ENCODE data around the gene CCDC63.
A peak's percentile ranks its signal among the peaks of the same experiment; 100 is the strongest.

Gene CCDC63

GRCh38 chr12:110846615-110847566 is at the start of gene CCDC63:
Gene CCDC63 (plus strand): TSS chr12:110846987. CDS start chr12:110852955, 5,968 bp downstream.
- peak; percentile 7 for DNase-seq (ENCODE audit: low read depth)

- DNase-seq (ENCODE audit: low read depth) = no peak
These were observed 48.3 kb upstream of the CCDC63 start for GRCh38 chr12:110798461-110798860.

DNA sequence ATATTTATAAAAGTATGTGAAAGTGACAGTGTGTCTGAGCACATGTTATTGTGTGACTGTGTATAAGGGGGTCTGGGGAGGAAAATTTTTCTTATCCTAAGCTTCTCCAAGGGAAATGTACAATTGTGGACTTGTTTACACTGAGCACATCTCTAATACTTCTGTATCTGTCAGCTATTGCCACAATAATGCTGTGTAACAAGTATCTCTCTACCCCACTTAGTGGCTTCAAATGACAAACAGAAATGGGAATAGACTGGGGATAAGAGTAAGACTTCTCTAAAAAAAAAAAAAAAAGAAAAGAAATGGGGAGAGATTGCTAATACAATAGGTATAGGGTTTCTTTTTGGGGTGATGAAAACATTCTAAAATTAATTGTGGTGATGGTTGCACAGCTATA is 44.3 kb upstream of the CCDC63 start:
- DNase-seq (ENCODE audit: low read depth) = no peak

GRCh38 chr12:110804406-110804805 is 42.4 kb upstream of the CCDC63 start:
- DNase-seq (ENCODE audit: low read depth) = no peak

- no peak for DNase-seq (ENCODE audit: low read depth)
These were observed 39.1 kb upstream of the CCDC63 start for GRCh38 chr12:110807640-110808039.

DNA sequence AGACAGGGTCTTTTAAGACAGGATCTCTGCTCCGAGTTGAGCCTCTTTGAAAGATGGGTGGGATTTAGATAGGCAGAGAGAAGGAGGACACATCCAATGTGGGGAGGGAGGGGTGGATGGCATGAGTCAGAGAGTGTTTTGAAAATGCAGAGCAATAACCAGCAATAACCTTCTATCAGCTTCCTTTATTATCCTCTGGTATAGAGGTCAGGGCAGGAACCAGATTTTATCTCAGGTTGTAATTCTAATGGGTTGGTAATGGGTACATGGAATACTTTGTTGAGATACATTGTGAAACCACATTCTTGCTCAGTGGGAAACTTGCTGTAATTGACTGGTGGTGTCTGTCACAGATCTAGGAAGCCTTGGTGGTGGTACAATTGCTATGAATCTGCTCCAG is 37.6 kb upstream of the CCDC63 start:
- DNase-seq (ENCODE audit: low read depth) = no peak

- DNase-seq (ENCODE audit: low read depth) = no peak
These were observed 34.8 kb upstream of the CCDC63 start for GRCh38 chr12:110811972-110812371.

DNA sequence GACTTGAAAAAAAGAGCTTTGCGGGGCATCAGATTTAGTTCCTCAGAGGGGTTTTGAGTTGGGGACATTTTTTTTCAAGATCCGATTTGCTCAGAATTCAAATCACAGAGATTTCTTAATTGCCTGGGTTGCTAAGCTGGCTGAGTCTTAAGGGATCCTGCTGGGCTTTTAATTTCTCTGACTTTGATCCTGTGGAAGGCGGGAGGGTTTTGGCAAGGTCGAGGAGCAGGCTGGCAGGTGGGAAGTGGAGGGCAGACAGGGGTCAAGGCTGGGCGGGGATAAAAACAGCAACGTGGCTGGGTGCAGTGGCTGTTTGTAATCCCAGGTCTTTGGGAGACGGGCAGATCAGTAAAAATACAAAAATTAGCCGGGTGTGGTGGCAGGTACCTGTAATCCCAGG is 33.5 kb upstream of the CCDC63 start:
- no peak for DNase-seq (ENCODE audit: low read depth)

GRCh38 chr12:110813756-110814155 is 33.0 kb upstream of the CCDC63 start:
- DNase-seq (ENCODE audit: low read depth) = no peak

- no peak for DNase-seq (ENCODE audit: low read depth)
These were observed 30.5 kb upstream of the CCDC63 start for GRCh38 chr12:110816248-110816647.

DNA sequence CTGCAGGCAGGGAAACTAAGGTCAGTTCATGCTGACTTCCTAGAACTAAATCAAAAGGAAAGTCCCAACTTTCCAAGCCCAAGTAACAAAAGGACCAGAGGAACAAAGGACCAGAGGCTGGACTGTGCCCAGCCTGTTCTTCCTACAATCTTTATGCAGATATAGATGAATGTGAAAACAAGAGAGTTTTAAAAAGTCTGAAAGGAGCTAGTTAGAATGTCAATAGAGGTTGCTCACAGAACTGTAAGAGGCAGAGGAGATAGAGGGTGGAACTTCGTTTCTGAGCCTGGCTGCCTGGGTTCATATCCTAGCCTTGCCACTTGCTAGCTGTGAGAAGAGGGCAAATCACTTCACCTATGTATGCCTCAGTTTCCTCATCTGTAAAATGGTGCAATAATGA is 30.0 kb upstream of the CCDC63 start:
- DNase-seq (ENCODE audit: low read depth) = no peak

- no peak for DNase-seq (ENCODE audit: low read depth)
These were observed 28.3 kb upstream of the CCDC63 start for GRCh38 chr12:110818511-110818910.

GRCh38 chr12:110819150-110819549 is 27.6 kb upstream of the CCDC63 start:
- DNase-seq (ENCODE audit: low read depth) = no peak

DNA sequence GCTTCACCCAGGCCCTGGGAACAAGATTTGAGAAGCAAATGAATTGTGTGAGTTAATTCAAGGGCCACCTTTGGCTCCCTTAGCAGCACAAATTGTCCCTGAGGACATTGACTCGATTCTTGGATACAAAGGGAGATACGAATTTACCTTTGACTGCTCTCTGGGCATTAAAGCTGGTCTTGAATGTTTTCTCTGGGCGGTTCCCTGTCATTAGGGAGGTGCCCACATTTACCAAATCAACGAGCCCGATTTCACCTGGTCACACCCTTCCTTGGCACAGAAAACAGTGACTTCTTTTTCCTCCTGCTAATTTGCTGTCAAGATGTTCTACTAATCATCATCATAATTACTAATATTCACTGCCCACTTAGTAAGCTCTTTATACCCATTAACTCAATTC is 27.1 kb upstream of the CCDC63 start:
- no peak for DNase-seq (ENCODE audit: low read depth)

- DNase-seq (ENCODE audit: low read depth) = no peak
These were observed 24.9 kb upstream of the CCDC63 start for GRCh38 chr12:110821917-110822316.

DNA sequence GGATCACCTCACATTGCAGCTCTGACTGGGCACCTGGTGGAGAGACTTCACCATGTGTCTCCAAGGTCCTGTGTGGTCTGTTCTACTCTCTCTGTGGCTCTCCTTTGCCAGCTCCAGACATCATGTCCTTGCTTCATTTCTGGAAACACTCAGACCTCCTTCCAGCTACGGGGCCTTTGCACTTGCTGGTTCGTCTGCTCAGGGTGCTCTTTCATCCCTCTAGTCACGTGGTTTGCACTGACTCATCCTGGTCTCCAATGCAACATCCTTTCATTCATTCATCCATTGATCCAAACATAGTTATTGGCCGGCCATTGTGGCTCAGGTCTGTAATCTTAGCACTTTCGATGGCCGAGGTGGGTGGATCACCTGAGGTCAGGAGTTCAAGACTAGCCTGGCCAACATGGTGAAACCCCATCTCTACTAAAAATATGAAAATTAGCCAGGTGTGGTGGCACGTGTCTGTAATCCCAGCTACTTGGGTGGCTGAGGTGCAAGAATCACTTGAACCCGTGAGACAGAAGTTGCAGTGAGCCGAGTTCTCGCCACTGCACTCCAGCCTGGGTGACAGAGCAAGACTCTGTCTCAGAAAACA is 23.9 kb upstream of the CCDC63 start:
- DNase-seq (ENCODE audit: low read depth) = no peak

DNA sequence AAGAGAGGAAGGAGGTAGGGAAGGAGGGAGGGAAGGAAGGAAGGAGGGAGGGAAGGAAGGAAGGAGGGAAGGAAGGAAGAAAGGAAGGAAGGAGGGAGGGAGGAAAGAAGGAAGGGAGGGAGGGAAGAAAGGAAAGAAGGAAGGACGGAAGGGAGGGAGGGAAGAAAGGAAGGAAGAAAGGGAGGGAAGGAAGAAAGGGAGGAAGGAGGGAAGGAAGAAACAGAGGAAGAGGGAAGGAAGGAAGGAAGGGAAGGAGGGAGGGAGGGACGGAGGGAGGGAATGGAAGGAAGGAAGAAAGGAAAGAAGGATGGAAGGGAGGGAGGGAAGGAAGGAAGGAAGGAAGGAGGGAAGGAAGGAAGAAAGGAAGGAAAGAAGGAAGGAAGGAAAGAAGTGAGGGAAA is 22.4 kb upstream of the CCDC63 start:
- DNase-seq (ENCODE audit: low read depth) = no peak

GRCh38 chr12:110825530-110825929 is 21.3 kb upstream of the CCDC63 start:
- no peak for DNase-seq (ENCODE audit: low read depth)

- DNase-seq (ENCODE audit: low read depth) = peak; percentile 81
These were observed 20.1 kb upstream of the CCDC63 start for GRCh38 chr12:110826592-110827200.

DNA sequence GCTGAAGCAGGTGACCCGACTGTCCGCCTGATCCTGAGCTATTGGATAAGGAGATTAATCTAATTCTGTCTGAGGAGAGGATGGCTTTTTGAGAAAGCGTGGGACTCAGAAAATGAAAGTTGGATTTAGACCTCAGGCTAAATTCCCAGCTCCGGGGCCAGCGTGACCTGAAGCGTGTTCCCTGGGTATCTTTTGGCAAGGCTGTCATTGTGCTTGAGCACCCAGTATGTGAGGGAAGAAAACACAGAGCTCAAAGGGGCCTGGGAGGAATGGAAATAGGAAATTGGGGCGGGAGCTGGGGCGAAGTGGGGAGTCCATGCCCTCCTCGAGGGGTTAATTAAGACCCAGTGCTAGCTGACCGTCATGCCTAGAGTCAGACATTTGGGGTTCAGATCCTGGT is 17.5 kb upstream of the CCDC63 start:
- DNase-seq (ENCODE audit: low read depth) = no peak

DNA sequence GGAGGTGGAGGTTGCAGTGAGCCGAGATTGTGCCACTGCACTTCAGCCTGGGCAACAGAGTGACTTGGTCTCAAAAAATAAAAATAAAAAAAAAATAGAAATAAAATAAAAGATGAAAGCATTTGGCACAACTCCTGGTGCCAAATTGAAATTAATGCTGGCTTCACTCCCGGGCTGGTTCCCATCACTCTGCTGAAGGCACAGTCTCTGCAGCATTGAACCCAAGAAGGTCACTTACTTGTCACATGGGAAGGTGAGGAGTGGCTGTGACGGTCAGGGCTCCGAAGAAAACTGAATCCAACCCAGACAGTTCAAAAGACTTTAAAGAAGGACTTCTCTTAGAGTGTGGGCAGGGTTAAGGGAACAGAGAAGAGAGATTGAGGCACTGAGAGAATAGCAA is 10.5 kb upstream of the CCDC63 start:
- DNase-seq (ENCODE audit: low read depth) = no peak

DNA sequence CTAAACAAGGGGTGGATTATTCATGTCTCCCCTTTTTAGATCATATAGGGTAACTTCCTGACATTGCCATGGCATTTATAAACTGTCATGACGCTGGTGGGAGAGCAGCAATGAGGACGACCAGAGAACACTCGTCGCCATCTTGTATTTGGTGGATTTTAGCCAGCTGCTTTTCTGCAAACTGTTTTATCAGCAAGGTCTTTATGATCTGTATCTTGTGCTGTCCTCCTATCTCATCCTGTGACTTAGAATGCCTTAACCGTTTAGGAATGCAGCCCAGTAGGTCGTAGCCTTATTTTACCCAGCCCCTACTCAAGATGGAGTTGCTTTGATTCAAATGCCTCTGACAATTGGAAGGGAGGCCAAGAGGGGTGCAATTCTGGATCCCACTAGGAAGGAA is 5.8 kb upstream of the CCDC63 start:
- DNase-seq (ENCODE audit: low read depth) = no peak

DNA sequence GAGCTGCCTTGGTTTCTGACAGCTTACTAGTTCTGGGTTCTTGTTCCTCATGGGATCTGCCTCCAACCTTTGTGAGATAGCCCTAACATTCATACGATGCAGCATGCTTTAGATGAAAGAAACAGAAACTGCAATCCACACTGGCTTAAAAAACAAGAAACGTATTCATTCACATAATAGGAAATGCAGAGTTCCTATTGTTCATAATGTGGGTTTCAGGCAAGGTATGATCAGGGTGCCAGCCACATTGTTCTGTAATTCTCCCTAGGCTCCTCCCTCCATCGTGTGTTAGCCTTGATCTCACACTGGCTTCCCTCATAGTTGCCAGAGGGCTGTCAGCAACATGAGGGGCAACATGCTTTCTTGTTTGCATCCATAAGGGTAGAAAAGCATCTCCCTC is 2.7 kb upstream of the CCDC63 start:
- DNase-seq (ENCODE audit: low read depth) = no peak

Measured in activated T-cell treated with anti-CD3 and anti-CD28 coated beads for 24 hours (primary cell).